ENCODE measurements around the gene ZNF512B. TPM values are rescaled to one million over a fixed set of nuclear protein-coding genes. Genes with fewer than 3 reads are reported as not detected.
"Not testable (repeated sequence)": the region's sequence is repeated elsewhere in the genome, so short reads cannot be mapped to it uniquely, and the experiment has no call there.

ZNF512B gene
- total RNA-seq, 1 donor from 2014 or later: 32.2 TPM

GRCh38 chr20:63963784-63964301 lies 5.9 kb downstream of the ZNF512B start:
- Mint-ChIP-seq H3K27me3 (ENCODE audit: unreplicated experiment) (peaks cover under 1% of the 10 kb centered on the region), H3K36me3 (ENCODE audit: unreplicated experiment) (no peaks in the 10 kb centered on the region), H3K4me1 (ENCODE audit: low read depth, unreplicated experiment) (no peaks in the 10 kb centered on the region), H3K9me3 (ENCODE audit: unreplicated experiment) (no peaks in the 10 kb centered on the region), H3K27ac (ENCODE audit: unreplicated experiment) (no peak overlapping the region), H3K4me3 (ENCODE audit: unreplicated experiment) (no peak overlapping the region)
- no peak for TF ChIP-seq CTCF (IDR thresholded peaks at IDR 0.05; ENCODE audit: partially characterized antibody, unreplicated experiment)
- peak; percentile 8 for DNase-seq

GRCh38 chr20:63963348-63963741 lies 6.4 kb downstream of the ZNF512B start:
- H3K27me3 Mint-ChIP-seq (ENCODE audit: unreplicated experiment): no peaks in the 10 kb centered on the region
- no peaks in the 10 kb centered on the region for H3K36me3 Mint-ChIP-seq (ENCODE audit: unreplicated experiment)
- peak; percentile 9 for DNase-seq
- TF ChIP-seq CTCF (IDR thresholded peaks at IDR 0.05; ENCODE audit: partially characterized antibody, unreplicated experiment): no peak
- no peak overlapping the region for H3K27ac Mint-ChIP-seq (ENCODE audit: unreplicated experiment)
- no peak overlapping the region for H3K4me3 Mint-ChIP-seq (ENCODE audit: unreplicated experiment)
- H3K4me1 Mint-ChIP-seq (ENCODE audit: low read depth, unreplicated experiment): no peaks in the 10 kb centered on the region
- no peaks in the 10 kb centered on the region for H3K9me3 Mint-ChIP-seq (ENCODE audit: unreplicated experiment)

- no peaks in the 10 kb centered on the region for H3K4me1 Mint-ChIP-seq (ENCODE audit: low read depth, unreplicated experiment)
- H3K9me3 Mint-ChIP-seq (ENCODE audit: unreplicated experiment): no peaks in the 10 kb centered on the region
- H3K27me3 Mint-ChIP-seq (ENCODE audit: unreplicated experiment): no peaks in the 10 kb centered on the region
- no peak overlapping the region for H3K4me3 Mint-ChIP-seq (ENCODE audit: unreplicated experiment)
- H3K27ac Mint-ChIP-seq (ENCODE audit: unreplicated experiment): no peak overlapping the region
- no peaks in the 10 kb centered on the region for H3K36me3 Mint-ChIP-seq (ENCODE audit: unreplicated experiment)
- TF ChIP-seq CTCF (IDR thresholded peaks at IDR 0.05; ENCODE audit: partially characterized antibody, unreplicated experiment): no peak
- peak; percentile 15 for DNase-seq
These were observed 7.0 kb downstream of the ZNF512B start for GRCh38 chr20:63962426-63963347.

- no peaks in the 10 kb centered on the region for H3K27me3 Mint-ChIP-seq (ENCODE audit: unreplicated experiment)
- H3K4me1 Mint-ChIP-seq (ENCODE audit: low read depth, unreplicated experiment): no peaks in the 10 kb centered on the region
- H3K36me3 Mint-ChIP-seq (ENCODE audit: unreplicated experiment): no peaks in the 10 kb centered on the region
- H3K9me3 Mint-ChIP-seq (ENCODE audit: unreplicated experiment): no peaks in the 10 kb centered on the region
- TF ChIP-seq CTCF (IDR thresholded peaks at IDR 0.05; ENCODE audit: partially characterized antibody, unreplicated experiment): no peak
- no peak overlapping the region for H3K27ac Mint-ChIP-seq (ENCODE audit: unreplicated experiment)
- H3K4me3 Mint-ChIP-seq (ENCODE audit: unreplicated experiment): no peak overlapping the region
- peak; percentile 1 for DNase-seq
These were observed 7.9 kb downstream of the ZNF512B start for GRCh38 chr20:63961664-63962425.

GRCh38 chr20:63960654-63961621 lies 8.8 kb downstream of the ZNF512B start:
- DNase-seq; H3K4me3 Mint-ChIP-seq (ENCODE audit: unreplicated experiment); H3K27me3 Mint-ChIP-seq (ENCODE audit: unreplicated experiment); H3K36me3 Mint-ChIP-seq (ENCODE audit: unreplicated experiment); H3K4me1 Mint-ChIP-seq (ENCODE audit: low read depth, unreplicated experiment); H3K27ac Mint-ChIP-seq (ENCODE audit: unreplicated experiment); H3K9me3 Mint-ChIP-seq (ENCODE audit: unreplicated experiment): not testable (repeated sequence)

Data from glutamatergic neuron (in vitro differentiated cells).